Esophagus muscularis mucosa (tissue), 4 donors: ENCODE measurements around the gene TEX44. TPM values are rescaled to one million over a fixed set of nuclear protein-coding genes. Genes with fewer than 3 reads are reported as not detected.
"Not testable (repeated sequence)": the region's sequence is repeated elsewhere in the genome, so short reads cannot be mapped to it uniquely, and the experiment has no call there.

Experiments used
- DNase-seq: peaks from one replicate; pipeline ENCODE4 v3.0.0-alpha.2; 2017; ENCODE audit errors: extremely low spot score
- H3K27ac ChIP-seq, 4 donors: fragments of 200-600 bp; sonication (generic); replicated peaks in 1 of 4; 1 replicate in 3 of 4; 2 replicates in 1 of 4; pipeline ENCODE4 v1.5.1; 2016 to 2019; ENCODE audit warnings: mild to moderate bottlenecking in 1 of 4
- H3K27me3 ChIP-seq, 4 donors: fragments of 200-600 bp; sonication (generic); one replicate each; pipeline versions ENCODE4 v1.5.1 to v1.6.0; 2016 to 2019
- H3K36me3 ChIP-seq, 4 donors: fragments of 200-600 bp; sonication (generic); one replicate each; pipeline ENCODE4 v1.5.1; 2016 to 2019
- H3K4me1 ChIP-seq, 4 donors: fragments of 200-600 bp; sonication (generic); one replicate each; pipeline ENCODE4 v1.5.1; 2016 to 2019
- H3K4me3 ChIP-seq, 4 donors: fragments of 200-600 bp; sonication (generic); 1 replicate in 2 of 4; 2 replicates in 2 of 4; pipeline ENCODE4 v1.5.1; 2016 to 2019; ENCODE audit warnings: mild to moderate bottlenecking in 4 of 4, moderate library complexity in 1 of 4
- H3K9me3 ChIP-seq, 4 donors: fragments of 200-600 bp; sonication (generic); 1 replicate in 3 of 4; 2 replicates in 1 of 4; pipeline ENCODE4 v1.5.1; 2016 to 2019
- CTCF ChIP-seq, 3 experiments: fragments of 200-600 bp in 2 of 3; fragments of 450-650 bp in 1 of 3; sonication (generic) in 2 of 3; IDR thresholded peaks; one replicate each; pipeline ENCODE4 v1.5.1; 2017 to 2019; ENCODE audit warnings: antibody characterized with exemption in 3 of 3, mild to moderate bottlenecking in 2 of 3, moderate library complexity in 1 of 3
- EP300 ChIP-seq: sonication (generic); formaldehyde crosslinking; IDR thresholded peaks from one replicate; pipeline ENCODE4 v1.6.1; 2017; ENCODE audit warnings: antibody characterized with exemption
- POLR2A ChIP-seq: fragments of 450-650 bp; IDR thresholded peaks from one replicate; pipeline ENCODE4 v1.6.1; 2017; ENCODE audit warnings: antibody characterized with exemption, moderate library complexity, mild to moderate bottlenecking, low read depth
- POLR2AphosphoS5 ChIP-seq, 2 donors: sonication (generic); formaldehyde crosslinking; IDR thresholded peaks; one replicate each; pipeline ENCODE4 v1.6.1; 2017; ENCODE audit warnings: antibody characterized with exemption in 2 of 2
- WGBS: methylation state at CpG from one replicate; pipeline ENCODE4 v1.1.5; 2018; 5-methylcytosine and 5-hydroxymethylcytosine counted together
- intact Hi-C: fragments of 100-400 bp; cut with DNase I; formaldehyde crosslinking; loops from one replicate; pipeline ENCODE4 v1.15.1; 2023
- total RNA-seq, 4 donors: library from RNA; depleted of rRNA; stranded (reverse); fragments of >200 nt; gene quantifications; one replicate each; pipeline versions ENCODE4 v1.1.0 to v1.2.1, GENCODE V29; 2016

Gene TEX44
- total RNA-seq, 4 donors from 2014 or later: not detected

GRCh38 chr2:231576465-231576864, 16.2 kb upstream of the TEX44 start:
- Histone ChIP-seq H3K4me3 (no peak overlapping the region), H3K27ac (no peak overlapping the region), H3K36me3 (no peaks in the 10 kb centered on the region), H3K27me3 (no peaks in the 10 kb centered on the region), H3K4me1 (peaks cover 0 to 5% (median 0%) of the 10 kb centered on the region in 4 donors), H3K9me3 (no peaks in the 10 kb centered on the region)
- TF ChIP-seq CTCF (IDR thresholded peaks at IDR 0.05) (no peak), POLR2A (no peak), EP300 (no peak), POLR2AphosphoS5 (IDR thresholded peaks at IDR 0.05) (no peak)
- no peak for DNase-seq
- intact Hi-C loops: no loop called here
- WGBS: 95% methylated on average over 2 of the region's 4 CpGs

GRCh38 chr2:231578655-231579054, 14.0 kb upstream of the TEX44 start:
- H3K4me1 ChIP-seq, DNase-seq, H3K9me3 ChIP-seq, H3K4me3 ChIP-seq, H3K36me3 ChIP-seq, H3K27me3 ChIP-seq, H3K27ac ChIP-seq, intact Hi-C loops: not testable (repeated sequence)
- WGBS: 79% methylated on average over 2 of the region's 2 CpGs

- no peak for TF ChIP-seq POLR2A
- Histone ChIP-seq H3K27me3 (no peaks in the 10 kb centered on the region), H3K27ac (no peak overlapping the region), H3K36me3 (no peaks in the 10 kb centered on the region), H3K9me3 (no peaks in the 10 kb centered on the region), H3K4me3 (no peak overlapping the region), H3K4me1 (no peaks in the 10 kb centered on the region)
- intact Hi-C loops: no loop called here
- no peak for DNase-seq
- 87% methylated on average over 3 of the region's 3 CpGs for WGBS
Observed at GRCh38 chr2:231579560-231579959, 13.1 kb upstream of the TEX44 start.

GRCh38 chr2:231581328-231581727, 11.3 kb upstream of the TEX44 start:
- WGBS: 75% methylated on average over 4 of the region's 4 CpGs
- no peaks in the 10 kb centered on the region for H3K36me3 ChIP-seq
- no peaks in the 10 kb centered on the region for H3K9me3 ChIP-seq
- no peaks in the 10 kb centered on the region for H3K27me3 ChIP-seq
- H3K4me1 ChIP-seq: no peaks in the 10 kb centered on the region
- no peak overlapping the region for H3K4me3 ChIP-seq
- no peak for TF ChIP-seq POLR2AphosphoS5 (IDR thresholded peaks at IDR 0.05)
- DNase-seq: no peak
- intact Hi-C loops: no loop called here
- H3K27ac ChIP-seq: no peak overlapping the region

GRCh38 chr2:231583982-231584381, 8.7 kb upstream of the TEX44 start:
- H3K36me3 ChIP-seq: no peaks in the 10 kb centered on the region

GRCh38 chr2:231587744-231588143, 4.9 kb upstream of the TEX44 start:
- intact Hi-C loops, H3K9me3 ChIP-seq, H3K27ac ChIP-seq, DNase-seq, H3K36me3 ChIP-seq, H3K27me3 ChIP-seq, H3K4me1 ChIP-seq, H3K4me3 ChIP-seq: not testable (repeated sequence)
- 88% methylated on average over 1 of the region's 1 CpG for WGBS

More at GRCh38 chr2:231583982-231584381, 8.7 kb upstream of the TEX44 start:
- TF ChIP-seq CTCF (IDR thresholded peaks at IDR 0.05): no peak
- TF ChIP-seq POLR2A: no peak
- no peak for TF ChIP-seq EP300
- no peak for TF ChIP-seq POLR2AphosphoS5 (IDR thresholded peaks at IDR 0.05)
- intact Hi-C loops: no loop called here
- no peak for DNase-seq
- Histone ChIP-seq H3K27me3 (no peaks in the 10 kb centered on the region), H3K27ac (no peak overlapping the region), H3K9me3 (no peaks in the 10 kb centered on the region), H3K4me1 (no peaks in the 10 kb centered on the region), H3K4me3 (no peak overlapping the region)
- 65% methylated on average over 11 of the region's 11 CpGs for WGBS

- DNase-seq: no peak
- intact Hi-C loops: no loop called here
Observed at GRCh38 chr2:231589656-231590055, 3.0 kb upstream of the TEX44 start.

More at GRCh38 chr2:231589656-231590055, 3.0 kb upstream of the TEX44 start:
- WGBS: 85% methylated on average over 7 of the region's 7 CpGs
- Histone ChIP-seq H3K36me3 (no peaks in the 10 kb centered on the region), H3K27ac (no peak overlapping the region), H3K27me3 (no peaks in the 10 kb centered on the region), H3K4me1 (no peaks in the 10 kb centered on the region), H3K4me3 (no peak overlapping the region), H3K9me3 (no peaks in the 10 kb centered on the region)
- no peak for TF ChIP-seq POLR2A
- TF ChIP-seq EP300: no peak
- no peak for TF ChIP-seq POLR2AphosphoS5 (IDR thresholded peaks at IDR 0.05)
- no peak for TF ChIP-seq CTCF (IDR thresholded peaks at IDR 0.05)
